Hippocampal formation (tissue), 2 donors: ENCODE measurements around the gene PCSK5.
"Not testable (repeated sequence)": the region's sequence is repeated elsewhere in the genome, so short reads cannot be mapped to it uniquely, and the experiment has no call there.

Experiments
- DNase-seq, 2 donors: peaks; one replicate each; lab custom pipeline; 2025; lab: John Stamatoyannopoulos, UW

The PCSK5 gene

DNA sequence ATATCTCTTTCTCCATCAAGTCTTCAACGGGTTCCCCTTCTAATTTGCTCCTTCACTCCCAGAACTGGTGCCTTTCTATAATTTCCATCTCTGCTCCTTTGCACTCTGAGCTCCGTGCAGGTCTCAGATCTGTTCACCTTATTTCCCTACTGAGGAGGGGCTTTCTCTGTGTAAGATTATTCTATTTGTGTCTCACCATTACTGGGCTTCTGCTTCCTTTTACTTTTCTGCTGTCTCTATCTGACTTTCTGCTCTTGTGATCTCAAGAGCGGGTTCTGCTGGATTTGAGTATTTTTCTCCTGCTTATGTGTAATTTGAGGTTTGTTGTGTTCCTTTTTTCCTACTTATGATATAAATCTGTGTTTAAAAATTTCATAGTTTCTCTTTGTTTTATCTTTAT lies 117.5 kb downstream of the PCSK5 start:
- DNase-seq, result no peak

DNA sequence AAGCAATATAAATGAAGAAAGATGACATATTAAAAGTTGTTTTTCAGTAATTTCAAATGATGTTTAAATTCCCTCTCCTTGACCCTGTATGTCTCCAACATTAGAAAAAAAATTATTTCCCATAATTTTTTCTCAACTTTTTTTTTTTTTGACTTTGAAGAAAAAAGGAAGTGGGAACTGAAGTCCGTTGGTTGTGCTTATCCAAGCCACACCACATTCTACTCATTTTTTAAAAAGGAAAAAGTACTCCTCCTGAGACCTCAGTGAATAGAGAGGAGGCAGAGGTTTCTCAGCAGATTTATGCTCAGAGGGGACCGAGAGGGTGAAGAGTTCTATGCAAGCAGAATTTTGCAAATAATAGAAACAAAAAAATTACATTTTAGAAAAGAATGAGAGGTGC lies 123.3 kb downstream of the PCSK5 start:
- no peak for DNase-seq

- DNase-seq, result no peak
Measured at GRCh38 chr9:76018235-76018634, 127.8 kb downstream of the PCSK5 start.

DNA sequence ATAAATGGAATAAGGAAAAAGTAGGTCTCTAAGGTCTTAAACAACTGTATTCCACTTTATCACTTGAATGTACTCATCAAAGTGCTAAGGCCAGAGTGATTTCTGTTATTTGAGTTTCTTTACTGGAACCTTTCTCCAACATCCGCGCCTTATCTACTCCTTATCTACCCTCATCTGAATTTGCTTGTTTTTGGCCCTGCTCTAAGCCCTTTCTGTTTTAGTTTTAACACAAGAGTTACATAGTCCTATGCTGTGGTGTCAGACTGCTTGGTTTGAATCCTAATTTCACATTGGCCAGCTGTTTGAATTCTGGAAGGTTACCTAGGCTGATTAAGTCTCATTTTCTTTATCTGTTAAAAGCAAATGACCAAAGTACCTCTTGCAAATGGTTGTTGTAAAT lies 128.3 kb downstream of the PCSK5 start:
- no peak for DNase-seq

GRCh38 chr9:76020652-76021051 lies 130.2 kb downstream of the PCSK5 start:
- no peak for DNase-seq

GRCh38 chr9:76022317-76022716 lies 131.8 kb downstream of the PCSK5 start:
- DNase-seq, result no peak

DNA sequence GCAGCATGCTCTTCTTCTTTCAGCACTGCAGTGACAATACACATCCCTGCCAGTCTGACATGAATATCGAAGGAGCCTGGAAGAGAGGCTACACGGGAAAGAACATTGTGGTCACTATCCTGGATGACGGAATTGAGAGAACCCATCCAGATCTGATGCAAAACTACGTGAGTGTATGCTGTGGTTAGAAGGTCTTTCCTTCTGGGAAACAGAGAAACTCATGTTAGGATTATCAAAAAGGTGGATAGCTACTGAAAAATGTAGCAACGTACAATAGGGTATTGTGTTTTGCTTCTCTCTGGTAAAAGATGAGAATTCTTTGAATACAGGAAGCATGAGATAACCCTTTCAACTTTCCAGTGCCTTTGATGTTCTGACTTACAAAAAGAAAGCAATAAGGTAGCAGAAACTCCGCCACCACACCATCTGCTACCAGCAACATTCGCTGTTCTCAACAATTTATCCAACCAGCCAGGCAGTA lies 133.3 kb downstream of the PCSK5 start:
- peak in 1 of 2 donors; percentile 9 for DNase-seq

DNA sequence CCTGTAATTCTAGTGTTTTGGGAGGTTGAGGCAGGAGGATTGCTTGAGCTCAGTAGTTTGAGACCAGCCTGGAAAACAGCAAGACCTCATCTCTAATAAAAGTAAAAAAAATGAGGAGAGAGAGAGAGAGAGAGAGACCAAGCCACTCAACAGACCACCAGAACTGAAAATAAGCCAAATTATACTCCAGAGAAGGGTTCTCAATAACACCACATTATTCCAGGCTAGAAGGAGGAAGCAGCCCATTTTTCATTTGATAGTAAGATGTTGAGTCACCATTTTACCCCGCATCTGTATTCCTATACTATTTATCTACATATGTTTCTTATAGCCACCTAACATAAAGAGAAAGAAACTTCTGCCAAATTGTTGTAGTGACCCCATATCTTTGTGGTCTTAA lies 134.8 kb downstream of the PCSK5 start:
- no peak for DNase-seq

DNA sequence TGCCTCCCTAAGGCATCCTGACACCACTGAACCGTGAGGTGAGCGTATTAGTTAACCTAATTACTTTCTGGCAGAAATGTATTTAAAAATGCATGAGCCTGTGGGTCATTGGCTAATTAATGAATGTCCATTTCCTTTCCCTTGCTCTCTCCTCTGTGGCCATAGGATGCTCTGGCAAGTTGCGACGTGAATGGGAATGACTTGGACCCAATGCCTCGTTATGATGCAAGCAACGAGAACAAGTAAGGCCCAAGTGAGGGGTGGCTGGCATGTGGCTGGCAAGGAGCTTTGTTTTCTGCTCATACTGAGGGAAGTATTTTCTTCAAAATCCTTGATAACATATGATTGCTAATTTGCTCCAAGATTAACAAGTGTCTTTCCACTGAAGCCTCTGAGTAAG lies 136.3 kb downstream of the PCSK5 start:
- DNase-seq, result no peak

GRCh38 chr9:76027416-76027815 lies 136.9 kb downstream of the PCSK5 start:
- DNase-seq, result no peak

DNA sequence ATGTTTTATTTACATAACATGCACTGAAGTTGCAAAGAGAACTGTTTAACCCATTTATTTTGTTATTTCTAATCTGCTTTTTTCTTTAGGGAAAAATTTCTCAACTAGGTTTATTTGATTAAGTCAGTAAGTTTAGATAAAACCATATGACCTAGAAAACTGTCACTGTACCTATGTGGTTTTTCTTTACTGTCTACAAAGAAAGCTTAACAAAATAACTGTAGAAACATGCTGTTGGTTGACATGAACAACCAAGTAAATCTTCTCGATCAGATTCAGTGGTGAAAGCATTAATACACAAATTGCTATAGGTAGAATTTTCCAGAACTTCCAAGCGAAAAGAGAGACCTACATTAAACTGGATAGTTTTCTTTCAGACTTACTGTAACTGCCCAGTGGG lies 137.4 kb downstream of the PCSK5 start:
- no peak for DNase-seq

DNA sequence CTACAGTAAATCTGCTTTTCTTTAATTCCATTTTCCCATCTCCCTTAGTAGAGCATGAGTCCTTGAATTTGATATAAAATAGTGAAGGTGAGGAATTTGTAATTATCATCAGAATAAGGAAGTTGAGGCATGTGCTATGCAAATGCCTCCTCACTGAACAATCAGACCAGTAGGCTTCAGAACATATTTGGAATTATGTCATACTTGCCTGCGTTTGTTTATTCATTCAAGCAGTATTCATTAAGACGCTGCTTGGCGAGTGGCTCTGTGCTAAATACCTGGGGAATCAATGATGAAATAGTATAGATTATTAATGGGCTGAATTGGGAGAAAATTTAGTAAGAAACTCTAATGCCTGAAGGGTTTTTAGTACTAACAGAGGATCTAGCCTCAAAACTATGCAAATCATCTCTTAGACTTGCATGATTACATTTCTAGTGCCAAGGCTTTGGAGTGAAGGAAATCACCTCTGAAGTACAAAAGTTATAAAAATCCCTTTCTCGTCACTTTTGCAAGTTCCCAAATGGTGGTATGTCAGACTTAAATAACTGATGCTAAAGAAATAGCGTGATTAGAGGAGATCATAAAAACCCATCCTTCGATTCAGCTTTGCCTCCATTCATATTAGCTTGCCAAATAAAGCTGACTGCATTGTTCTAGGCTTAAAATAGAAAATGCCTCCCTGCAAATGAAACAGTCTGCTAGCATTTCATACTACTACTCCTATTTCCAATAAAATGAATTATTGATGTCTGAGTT lies 141.7 kb downstream of the PCSK5 start:
- no peak for DNase-seq

GRCh38 chr9:76032797-76033373 lies 142.4 kb downstream of the PCSK5 start:
- DNase-seq, result no peak

- DNase-seq, result no peak
Measured at GRCh38 chr9:76034049-76034448, 143.6 kb downstream of the PCSK5 start.

DNA sequence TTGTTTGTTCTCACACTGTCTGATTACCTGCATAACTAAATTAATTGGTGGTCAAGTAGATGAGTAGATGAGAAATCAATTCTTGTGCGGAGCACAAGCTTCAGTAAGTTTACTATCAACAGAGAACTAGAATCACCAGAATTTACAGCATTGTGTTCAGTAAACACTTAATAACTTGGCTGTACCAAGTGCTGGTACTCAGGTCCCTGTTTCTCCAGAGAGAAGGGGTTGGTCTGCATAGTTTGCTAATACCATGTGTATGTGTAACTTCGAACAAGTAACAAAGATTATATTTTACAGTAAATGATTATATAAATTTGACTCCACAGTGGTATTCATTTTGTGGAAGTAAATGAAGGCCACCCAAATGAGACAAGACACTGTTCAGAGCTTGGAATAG lies 146.3 kb downstream of the PCSK5 start:
- no peak for DNase-seq

DNA sequence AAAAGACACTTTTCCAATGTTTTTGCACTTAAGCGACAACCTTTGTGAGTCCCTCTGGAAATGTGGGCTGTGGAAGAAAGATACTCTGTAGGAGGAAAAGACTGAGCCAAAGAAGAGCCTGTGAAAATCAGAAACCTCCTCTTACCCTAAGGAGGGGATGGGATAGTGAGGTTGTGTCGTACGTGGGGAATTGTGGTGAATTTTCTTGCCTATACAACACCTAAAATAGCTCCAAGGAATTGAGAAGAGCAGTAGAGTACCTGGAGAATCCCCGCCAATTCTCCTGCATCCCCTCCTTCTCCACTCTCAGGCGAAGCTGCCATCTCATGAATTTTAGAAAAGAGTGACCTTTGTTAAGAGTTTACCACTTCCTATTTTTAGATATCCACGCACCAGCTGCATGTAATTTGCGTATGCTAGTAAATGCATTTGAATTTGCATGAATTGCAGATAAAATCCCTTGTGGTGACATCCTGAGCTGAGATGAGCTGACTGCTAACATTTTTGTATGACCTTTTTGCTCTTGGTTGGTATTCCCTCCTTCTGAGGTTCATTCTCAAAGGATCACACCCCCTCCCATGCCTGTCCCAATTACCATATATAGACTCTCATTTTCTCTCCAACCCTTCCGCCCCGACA lies 147.2 kb downstream of the PCSK5 start:
- no peak for DNase-seq

- no peak for DNase-seq
Measured at GRCh38 chr9:76038431-76038830, 148.0 kb downstream of the PCSK5 start.

DNA sequence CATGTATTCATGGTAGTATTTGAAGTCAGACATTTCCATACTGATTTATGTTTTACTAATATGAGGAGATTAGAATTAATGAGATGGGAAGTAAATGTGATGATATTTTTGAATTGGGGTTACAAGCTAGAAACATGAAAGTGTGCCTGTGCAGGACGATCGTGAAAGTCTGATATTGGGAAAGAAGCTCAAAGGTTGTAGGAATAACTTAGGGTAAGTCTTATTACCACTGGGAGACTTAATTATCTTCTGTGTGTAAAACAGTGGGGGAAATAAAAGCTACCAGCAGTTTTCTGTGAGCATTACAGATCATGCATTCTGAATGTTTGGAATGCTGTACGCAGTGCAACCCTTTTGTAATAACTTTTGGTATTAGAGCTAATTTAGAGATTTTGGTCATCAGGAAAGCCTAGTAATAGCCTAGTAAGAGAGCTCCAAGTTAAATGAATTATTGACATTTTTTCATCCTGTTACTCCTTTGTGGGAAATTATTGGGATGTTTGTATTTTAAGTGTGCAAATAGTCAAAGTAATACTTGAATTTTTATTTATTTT lies 153.9 kb downstream of the PCSK5 start:
- no peak for DNase-seq

DNA sequence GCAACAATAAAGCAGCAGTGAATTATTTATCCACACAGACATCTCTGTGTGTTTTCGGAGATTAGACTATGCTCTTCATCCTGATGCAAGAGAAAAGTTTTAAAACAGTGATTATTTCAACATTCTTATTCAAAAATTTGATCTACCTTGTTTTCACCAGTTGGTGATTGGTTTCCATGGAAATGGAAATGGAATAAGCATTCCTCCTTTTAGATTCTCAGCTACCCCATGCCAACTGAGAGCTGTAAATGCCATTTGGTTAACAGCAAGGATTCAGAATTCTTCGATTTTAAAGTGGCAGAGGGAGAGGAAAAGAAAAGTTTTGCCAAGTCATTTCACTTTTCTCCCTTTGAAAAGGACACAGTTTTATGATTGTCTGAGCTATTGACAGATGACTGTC lies 154.7 kb downstream of the PCSK5 start:
- DNase-seq, result no peak

DNA sequence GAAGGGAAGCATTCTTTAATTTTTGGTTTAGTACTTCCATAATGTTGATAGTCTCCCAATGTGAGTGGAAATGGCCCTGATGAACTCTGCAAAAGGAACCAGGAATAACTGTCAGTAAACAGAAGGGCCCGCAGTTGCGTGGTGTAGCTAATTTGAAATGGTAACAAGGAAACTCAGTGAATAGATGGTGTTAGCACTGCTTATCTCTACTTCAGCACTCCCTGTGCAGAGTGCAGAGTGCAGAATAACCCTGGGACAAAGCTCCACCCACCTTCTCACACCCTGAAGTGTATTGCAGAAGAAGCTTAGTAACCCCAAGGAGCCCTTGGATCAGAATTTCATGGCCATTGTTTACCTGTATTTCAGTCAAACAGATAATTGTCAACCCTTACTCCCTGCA lies 158.9 kb downstream of the PCSK5 start:
- no peak for DNase-seq

GRCh38 chr9:76067696-76068095 lies 177.2 kb downstream of the PCSK5 start:
- DNase-seq, result no peak

DNA sequence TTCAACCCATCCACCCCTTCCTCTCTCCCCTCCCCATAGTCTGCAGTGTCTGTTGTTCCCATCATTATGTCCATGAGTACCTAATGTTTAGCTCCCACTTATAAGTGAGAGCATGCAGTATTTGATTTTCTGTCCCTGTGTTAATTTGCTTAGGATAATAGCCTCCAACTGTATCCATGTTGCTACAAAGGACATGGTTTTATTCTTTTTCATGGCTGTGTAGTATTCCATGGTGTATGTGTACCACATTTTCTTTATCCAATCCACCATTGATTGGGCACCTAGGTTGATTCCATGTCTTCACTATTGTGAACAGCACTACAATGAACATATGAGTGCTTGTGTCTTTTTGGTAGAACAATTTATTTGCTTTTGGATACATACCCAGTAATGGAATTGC lies 187.1 kb downstream of the PCSK5 start:
- DNase-seq, result no peak

DNA sequence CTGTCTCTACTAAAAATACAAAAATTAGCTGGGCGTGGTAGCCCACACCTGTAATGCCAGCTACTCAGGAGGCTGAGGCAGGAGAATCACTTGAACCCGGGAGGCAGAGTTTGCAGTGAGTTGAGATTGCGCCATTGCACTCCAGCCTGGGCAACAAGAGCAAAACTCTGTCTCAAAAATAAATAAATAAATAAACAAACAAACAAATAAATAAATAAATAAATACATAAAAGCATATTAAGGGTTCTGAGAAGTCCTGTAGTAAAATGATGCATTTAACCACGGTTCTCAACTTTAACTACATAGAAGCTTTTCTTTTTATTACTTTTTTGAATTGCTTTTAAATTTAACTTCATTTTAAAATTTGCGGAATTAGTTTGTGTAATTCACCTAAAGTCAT lies 190.8 kb downstream of the PCSK5 start:
- DNase-seq, result not testable (repeated sequence)
